K562 (cell line): ENCODE data around the gene MACF1.

ENCODE experiments used
- RCOR1 ChIP-seq, 2 experiments: IDR thresholded peaks; 2 replicates each; pipeline ENCODE4 v1.6.1; 2012; ENCODE audit warnings: low read depth in 2 of 2, low read length in 2 of 2, borderline replicate concordance in 1 of 2, improper control_type of control experiment in 1 of 2
- TF ChIP-seq, protein P1 (sequence below), 2 experiments: fragments of 250-450 bp in 1 of 2; fragments of 450-650 bp in 1 of 2; sonication (Bioruptor Pico) in 1 of 2; IDR thresholded peaks; 2 replicates each; pipeline versions ENCODE4 v1.6.1 to v1.8.0; 2016 to 2021; ENCODE audit warnings: mild to moderate bottlenecking in 2 of 2, moderate library complexity in 2 of 2, missing compliant biosample characterization in 1 of 2, missing genetic modification characterization in 1 of 2
- TF ChIP-seq, protein P2 (sequence below), 3 experiments: IDR thresholded peaks in 2 of 3; conservative IDR thresholded peaks in 1 of 3; 2 replicates each; pipeline ENCODE4 v1.5.1; 2011 to 2012; ENCODE audit warnings: low read length in 3 of 3, mild to moderate bottlenecking in 3 of 3, control low read depth in 2 of 3, improper control_type of control experiment in 1 of 3, inconsistent platforms in 1 of 3, low read depth in 1 of 3, mixed read lengths in 1 of 3, moderate library complexity in 1 of 3; ENCODE audit not compliant: insufficient read depth in 2 of 3

DNA sequence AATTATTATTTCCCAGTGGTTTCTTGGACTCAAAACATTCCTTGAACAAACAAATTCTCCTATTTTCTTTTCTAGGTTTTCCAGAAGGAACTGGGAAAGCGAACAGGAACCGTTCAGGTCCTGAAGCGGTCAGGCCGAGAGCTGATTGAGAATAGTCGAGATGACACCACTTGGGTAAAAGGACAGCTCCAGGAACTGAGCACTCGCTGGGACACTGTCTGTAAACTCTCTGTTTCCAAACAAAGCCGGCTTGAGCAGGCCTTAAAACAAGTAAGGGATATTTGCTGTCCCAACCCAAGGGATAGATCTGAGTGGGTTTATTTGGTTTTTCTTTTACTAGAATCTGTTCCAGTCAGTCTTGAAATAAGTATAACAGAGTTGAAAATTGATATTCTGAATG lies 247.6 kb downstream of the MACF1 start:
- TF ChIP-seq, protein P1, sequence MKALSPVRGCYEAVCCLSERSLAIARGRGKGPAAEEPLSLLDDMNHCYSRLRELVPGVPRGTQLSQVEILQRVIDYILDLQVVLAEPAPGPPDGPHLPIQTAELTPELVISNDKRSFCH (CRISPR knock-in tag; IDR thresholded peaks at IDR 0.05), result no peak
- TF ChIP-seq, protein P1 (tag; IDR thresholded peaks at IDR 0.05), result no peak
- TF ChIP-seq RCOR1 (IDR thresholded peaks at IDR 0.05; ENCODE audit: borderline replicate concordance in 1 of 2, low read depth in 2 of 2, low read length in 2 of 2), result no peak
- TF ChIP-seq, protein P2, sequence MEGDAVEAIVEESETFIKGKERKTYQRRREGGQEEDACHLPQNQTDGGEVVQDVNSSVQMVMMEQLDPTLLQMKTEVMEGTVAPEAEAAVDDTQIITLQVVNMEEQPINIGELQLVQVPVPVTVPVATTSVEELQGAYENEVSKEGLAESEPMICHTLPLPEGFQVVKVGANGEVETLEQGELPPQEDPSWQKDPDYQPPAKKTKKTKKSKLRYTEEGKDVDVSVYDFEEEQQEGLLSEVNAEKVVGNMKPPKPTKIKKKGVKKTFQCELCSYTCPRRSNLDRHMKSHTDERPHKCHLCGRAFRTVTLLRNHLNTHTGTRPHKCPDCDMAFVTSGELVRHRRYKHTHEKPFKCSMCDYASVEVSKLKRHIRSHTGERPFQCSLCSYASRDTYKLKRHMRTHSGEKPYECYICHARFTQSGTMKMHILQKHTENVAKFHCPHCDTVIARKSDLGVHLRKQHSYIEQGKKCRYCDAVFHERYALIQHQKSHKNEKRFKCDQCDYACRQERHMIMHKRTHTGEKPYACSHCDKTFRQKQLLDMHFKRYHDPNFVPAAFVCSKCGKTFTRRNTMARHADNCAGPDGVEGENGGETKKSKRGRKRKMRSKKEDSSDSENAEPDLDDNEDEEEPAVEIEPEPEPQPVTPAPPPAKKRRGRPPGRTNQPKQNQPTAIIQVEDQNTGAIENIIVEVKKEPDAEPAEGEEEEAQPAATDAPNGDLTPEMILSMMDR (IDR thresholded peaks at IDR 0.05 in 2 of 3, conservative IDR thresholded peaks at IDR 0.05 in 1 of 3; ENCODE audit: insufficient read depth in 2 of 3, low read depth in 1 of 3, low read length in 3 of 3), result no peak
